Naive thymus-derived CD4-positive, alpha-beta T cell (primary cell): ENCODE data around the gene OGT. TPM values are rescaled to one million over a fixed set of nuclear protein-coding genes. Genes with fewer than 3 reads are reported as not detected.

Source experiments
- ATAC-seq: fragments of 150-1000 bp; cut with Tn5 transposase; 2 replicates; pipeline ENCODE4 v1.10.0; 2021; ENCODE audit warnings: mild to moderate bottlenecking, moderate library complexity
- CTCF ChIA-PET: fragments of 350-600 bp; sonication (Branson Sonifier 250); formaldehyde crosslinking; loops from one replicate; lab custom pipeline; 2021; ENCODE audit warnings: antibody characterized with exemption; lab: Charles Lee
- POLR2A ChIA-PET: fragments of 350-600 bp; sonication (Branson Sonifier 250); formaldehyde crosslinking; loops from one replicate; lab custom pipeline; 2021; ENCODE audit warnings: antibody characterized with exemption, inconsistent platforms; lab: Charles Lee
- DNase-seq, 9 donors: peaks; one replicate each; pipeline versions ENCODE4 v3.0.0 to v3.0.0-alpha.2; 2020 to 2022; ENCODE audit warnings: mixed read lengths in 1 of 9
- H3K27ac ChIP-seq: one replicate; pipeline ENCODE4 v1.7.0; 2013; ENCODE audit warnings: mild to moderate bottlenecking, low read depth, low read length, moderate library complexity
- H3K27me3 ChIP-seq, 2 donors: one replicate each; pipeline ENCODE4 v1.7.0; 2013; ENCODE audit warnings: low read length in 2 of 2, mild to moderate bottlenecking in 2 of 2, moderate library complexity in 2 of 2; ENCODE audit not compliant: control insufficient read depth in 2 of 2, insufficient read depth in 2 of 2
- H3K36me3 ChIP-seq, 3 experiments: 1 replicate in 2 of 3; 2 replicates in 1 of 3; pipeline ENCODE4 v1.7.0; 2013; ENCODE audit warnings: low read length in 3 of 3, mild to moderate bottlenecking in 3 of 3, moderate library complexity in 1 of 3; ENCODE audit not compliant: insufficient read depth in 3 of 3, control insufficient read depth in 2 of 3
- H3K4me1 ChIP-seq, 2 donors: one replicate each; pipeline ENCODE4 v1.7.0; 2013; ENCODE audit warnings: low read length in 2 of 2, mild to moderate bottlenecking in 2 of 2, moderate library complexity in 1 of 2; ENCODE audit not compliant: control insufficient read depth in 2 of 2, insufficient read depth in 2 of 2
- H3K4me3 ChIP-seq: 2 replicates; pipeline ENCODE4 v1.7.0; 2013; ENCODE audit warnings: mild to moderate bottlenecking, low read length
- H3K9me3 ChIP-seq, 3 experiments: 1 replicate in 2 of 3; 2 replicates in 1 of 3; pipeline ENCODE4 v1.7.0; 2013; ENCODE audit warnings: low read length in 3 of 3; ENCODE audit not compliant: control insufficient read depth in 2 of 3
- H3K27ac Mint-ChIP-seq, 9 donors: one replicate each; pipeline ENCODE4 v1.8.0; 2020 to 2022; ENCODE audit warnings: mixed read lengths in 9 of 9, mild to moderate bottlenecking in 8 of 9, moderate library complexity in 5 of 9, inconsistent platforms in 2 of 9
- H3K27me3 Mint-ChIP-seq, 5 donors: one replicate each; pipeline ENCODE4 v1.8.0; 2021 to 2022; ENCODE audit warnings: mixed read lengths in 5 of 5, mild to moderate bottlenecking in 1 of 5
- H3K36me3 Mint-ChIP-seq, 5 donors: one replicate each; pipeline ENCODE4 v1.8.0; 2020 to 2022; ENCODE audit warnings: mixed read lengths in 5 of 5, mild to moderate bottlenecking in 3 of 5, inconsistent platforms in 1 of 5
- H3K4me1 Mint-ChIP-seq, 7 donors: one replicate each; pipeline ENCODE4 v1.8.0; 2020 to 2022; ENCODE audit warnings: mixed read lengths in 7 of 7, mild to moderate bottlenecking in 3 of 7, inconsistent platforms in 1 of 7
- H3K4me3 Mint-ChIP-seq, 10 donors: one replicate each; pipeline ENCODE4 v1.8.0; 2020 to 2022; ENCODE audit warnings: mild to moderate bottlenecking in 10 of 10, mixed read lengths in 10 of 10, moderate library complexity in 6 of 10, inconsistent platforms in 2 of 10
- H3K9me3 Mint-ChIP-seq, 11 donors: one replicate each; pipeline ENCODE4 v1.8.0; 2020 to 2022; ENCODE audit warnings: mixed read lengths in 11 of 11, mild to moderate bottlenecking in 4 of 11, inconsistent platforms in 1 of 11, moderate library complexity in 1 of 11
- intact Hi-C, 2 donors: fragments of 100-400 bp; cut with micrococcal nuclease; formaldehyde crosslinking; loops; one replicate each; pipeline ENCODE4 v1.15.1; 2023
- polyA plus RNA-seq, 2 donors: library from polyadenylated mRNA; unstranded; fragments of 300-500 nt; fragmentation: Illumina TruSeq; gene quantifications; one replicate each; pipeline ENCODE4 v1.2.3, GENCODE V29; 2021
- total RNA-seq, 6 experiments: library from RNA in 5 of 6; stranded (reverse) in 5 of 6; gene quantifications; 1 replicate in 5 of 6; 2 replicates in 1 of 6; pipeline ENCODE4 v1.2.3 and lab custom pipeline; 2021 to 2026

Gene OGT
- total and polyA plus RNA-seq, 7 experiments from 2014 or later, result 30.5 to 520 (median 346) TPM

DNA sequence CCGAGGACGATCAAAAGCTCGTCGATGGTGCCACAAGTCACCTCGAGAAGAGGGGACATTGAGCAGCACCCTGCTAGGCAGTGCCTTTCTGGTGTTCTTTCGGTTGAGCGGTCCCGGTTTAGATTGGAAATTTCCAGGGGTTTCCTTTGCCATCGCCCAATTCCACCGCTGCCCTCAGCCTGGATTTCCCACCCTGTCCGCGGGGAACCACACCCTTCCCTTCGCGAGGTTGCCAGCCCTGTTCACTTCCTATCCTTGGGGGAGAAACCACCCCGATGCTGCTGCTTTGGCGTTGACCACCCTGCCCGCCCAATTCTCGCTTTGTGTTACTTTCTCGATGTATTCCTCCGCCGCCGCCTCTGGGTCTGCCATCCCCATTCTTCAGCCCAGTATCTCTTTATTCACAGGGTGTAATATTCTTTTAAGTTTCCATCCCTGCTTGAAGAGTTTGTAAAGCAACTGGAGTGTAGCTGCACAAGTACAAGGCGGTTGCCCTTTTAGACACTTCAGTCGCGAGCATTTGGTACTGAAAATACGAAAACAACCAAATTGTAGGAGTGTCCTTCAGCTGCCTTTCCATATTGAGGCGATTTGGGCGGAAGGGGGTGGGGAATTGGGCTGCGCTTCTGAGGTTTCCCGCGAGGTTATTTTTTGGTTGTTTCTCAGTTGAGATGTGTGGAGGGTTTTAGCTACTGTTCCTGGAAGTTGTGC, 1.1 kb downstream of the OGT start:
- Mint-ChIP-seq H3K27me3 (no peaks in the 10 kb centered on the region), H3K27ac (peak overlapping the region; percentile 92 to 99 (median 99)), H3K4me3 (peak overlapping the region; percentile 76 to 100 (median 98)), H3K36me3 (peaks cover 0 to 22% (median 11%) of the 10 kb centered on the region in 5 donors), H3K9me3 (peaks cover 0 to 9% (median 0%) of the 10 kb centered on the region in 11 donors), H3K4me1 (peaks cover 4 to 45% (median 40%) of the 10 kb centered on the region in 7 donors)
- Histone ChIP-seq H3K36me3 (peaks cover 0 to 9% (median 5%) of the 10 kb centered on the region in 3 experiments), H3K27me3 (no peaks in the 10 kb centered on the region), H3K9me3 (no peaks in the 10 kb centered on the region), H3K4me1 (peaks cover 12 to 22% of the 10 kb centered on the region in 2 donors), H3K4me3 (peak overlapping the region; percentile 96), H3K27ac (peak overlapping the region; percentile 91)
- ChIA-PET CTCF (interaction anchor here (1.1 kb wide), 2 partner anchors 19 to 20 kb away, joined by 3 to 5 read pairs; no protein-coding TSS in a partner anchor), POLR2A (interaction anchor here (0.6 to 5.1 kb wide), 20 partner anchors 10 to 424 kb away, joined by 3 to 67 read pairs (median 4); partner anchors contain the start of genes IL2RG, MED12, NONO and TAF1)
- ATAC-seq (peak; percentile 26), DNase-seq (peak; percentile 14 to 74 (median 63))
- intact Hi-C loops, result loop anchor here (1.0 to 10.0 kb wide), 11 partner anchors 19 to 422 kb away; partner anchors contain the start of genes IL2RG (in 2 of the 2), CXCR3 (in 1 of the 2), MED12 (in 1 of the 2) and NONO (in 1 of the 2)

DNA sequence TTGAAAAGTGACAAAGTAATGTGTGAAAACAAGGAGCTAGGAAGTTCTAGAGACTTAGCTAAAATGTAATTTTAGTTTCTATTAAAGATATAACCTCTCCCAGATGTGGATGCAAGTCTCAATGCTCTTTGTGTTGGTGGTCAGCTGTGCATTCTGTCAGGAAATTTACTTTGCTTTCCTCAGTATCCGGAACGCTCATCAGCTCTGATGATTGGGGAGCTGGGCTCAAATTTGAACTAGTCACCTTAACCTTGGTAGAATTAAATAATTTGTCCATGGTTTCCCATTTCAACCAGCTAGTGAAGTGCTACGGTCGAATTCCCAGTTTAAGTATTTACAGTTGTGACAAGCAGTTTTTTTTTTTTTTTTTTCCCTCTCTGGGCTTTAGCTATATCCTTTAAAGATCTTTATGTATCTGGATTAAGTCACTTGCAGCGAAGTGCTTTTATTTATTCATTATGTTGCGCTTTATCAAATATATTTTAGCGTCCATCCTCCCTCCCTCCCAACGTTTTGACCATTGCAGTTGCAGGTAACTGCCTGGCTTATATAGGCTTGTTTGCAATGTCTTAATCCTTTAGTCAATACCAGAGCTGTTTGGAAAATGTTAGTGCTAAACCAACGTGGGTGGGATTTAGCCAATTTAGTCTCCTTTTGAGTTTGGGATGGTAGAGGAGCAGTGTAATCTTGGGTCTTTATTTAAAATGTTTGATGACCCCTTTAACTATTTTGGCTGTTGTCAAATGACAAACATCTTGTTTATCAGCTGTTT, 2.1 kb downstream of the OGT start:
- H3K27ac Mint-ChIP-seq, result peak overlapping the region; percentile 92 to 99 (median 99)
- Histone ChIP-seq H3K27ac (peak overlapping the region; percentile 91), H3K4me3 (peak overlapping the region; percentile 96), H3K27me3 (no peaks in the 10 kb centered on the region), H3K36me3 (peaks cover 0 to 13% (median 5%) of the 10 kb centered on the region in 3 experiments), H3K9me3 (no peaks in the 10 kb centered on the region), H3K4me1 (peaks cover 12 to 19% of the 10 kb centered on the region in 2 donors)
- DNase-seq (no peak), ATAC-seq (no peak)
- ChIA-PET POLR2A (interaction anchor here (0.6 to 5.1 kb wide), 13 partner anchors 9 to 425 kb away, joined by 3 to 67 read pairs (median 3); partner anchors contain the start of genes IL2RG, MED12 and TAF1), CTCF (interaction anchor here (1.1 kb wide), 1 partner anchor 21 kb away, joined by 5 read pairs; no protein-coding TSS in a partner anchor)
- H3K9me3 Mint-ChIP-seq, result peaks cover 0 to 4% (median 0%) of the 10 kb centered on the region in 11 donors
- H3K27me3 Mint-ChIP-seq, result no peaks in the 10 kb centered on the region
- intact Hi-C loops, result loop anchor here (1.0 to 10.0 kb wide), 6 partner anchors 37 to 423 kb away; partner anchors contain the start of genes IL2RG (in 2 of the 2), MED12 (in 1 of the 2) and TAF1 (in 1 of the 2)
- H3K36me3 Mint-ChIP-seq, result peaks cover 0 to 26% (median 11%) of the 10 kb centered on the region in 5 donors
- peaks cover 4 to 47% (median 40%) of the 10 kb centered on the region in 7 donors for H3K4me1 Mint-ChIP-seq
- H3K4me3 Mint-ChIP-seq, result peak overlapping the region; percentile 76 to 100 (median 98)

DNA sequence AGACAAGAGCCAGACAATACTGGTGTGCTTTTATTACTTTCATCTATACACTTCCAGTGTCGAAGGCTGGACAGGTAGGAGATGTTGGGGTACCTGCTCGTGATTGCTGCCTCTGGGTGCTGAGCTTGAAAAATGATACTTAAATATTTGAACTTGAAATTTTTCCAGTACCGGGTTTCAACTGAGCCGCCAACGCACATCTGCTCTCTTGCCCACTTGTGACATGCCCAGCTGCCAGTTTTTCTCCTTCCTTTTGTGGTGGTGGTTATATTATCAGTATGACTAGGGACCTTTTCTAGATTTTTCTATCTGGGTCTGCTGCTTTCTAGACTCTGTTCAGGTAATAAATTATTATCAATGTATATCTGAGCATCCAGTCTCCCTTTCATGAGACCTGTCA, 3.4 kb downstream of the OGT start:
- DNase-seq, result no peak
- peaks cover 11 to 16% of the 10 kb centered on the region in 2 donors for H3K4me1 ChIP-seq

DNA sequence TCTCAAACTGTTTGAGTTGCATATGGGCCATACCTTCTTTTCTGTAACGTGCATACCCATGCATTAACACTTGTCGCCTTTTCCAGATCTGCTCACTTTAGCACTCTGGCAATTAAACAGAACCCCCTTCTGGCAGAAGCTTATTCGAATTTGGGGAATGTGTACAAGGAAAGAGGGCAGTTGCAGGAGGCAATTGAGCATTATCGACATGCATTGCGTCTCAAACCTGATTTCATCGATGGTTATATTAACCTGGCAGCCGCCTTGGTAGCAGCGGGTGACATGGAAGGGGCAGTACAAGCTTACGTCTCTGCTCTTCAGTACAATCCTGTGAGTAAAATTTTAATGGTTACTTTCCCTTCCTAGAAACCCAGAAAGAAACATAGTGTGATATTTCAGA, 4.8 kb downstream of the OGT start:
- Histone ChIP-seq H3K27me3 (no peaks in the 10 kb centered on the region), H3K9me3 (no peaks in the 10 kb centered on the region), H3K36me3 (peaks cover 0 to 17% (median 5%) of the 10 kb centered on the region in 3 experiments), H3K4me3 (peak overlapping the region; percentile 37), H3K4me1 (peaks cover 16 to 22% of the 10 kb centered on the region in 2 donors), H3K27ac (peak overlapping the region; percentile 47)
- Mint-ChIP-seq H3K9me3 (peaks cover 0 to 2% (median 0%) of the 10 kb centered on the region in 11 donors), H3K36me3 (peaks cover 0 to 38% (median 12%) of the 10 kb centered on the region in 5 donors), H3K27ac (peak overlapping the region in 3 of 9 donors; percentile 34 to 86 (median 62)), H3K27me3 (no peaks in the 10 kb centered on the region), H3K4me3 (peak overlapping the region; percentile 31 to 100 (median 80)), H3K4me1 (peaks cover 23 to 55% (median 46%) of the 10 kb centered on the region in 7 donors)
- CTCF ChIA-PET, result no interaction called here
- no peak for ATAC-seq
- no peak for DNase-seq
- intact Hi-C loops, result loop anchor here in 1 of 2 donors (5.0 to 10.0 kb wide), 3 partner anchors 35 to 423 kb away; partner anchors contain the start of genes IL2RG and MED12
- POLR2A ChIA-PET, result interaction anchor here (1.1 to 1.3 kb wide), 2 partner anchors 23 to 41 kb away, joined by 3 read pairs; partner anchors contain the start of gene GCNA

More for the DNA sequence above, 3.4 kb downstream of the OGT start:
- intact Hi-C loops, result loop anchor here in 1 of 2 donors (5.0 to 10.0 kb wide), 3 partner anchors 36 to 421 kb away; partner anchors contain the start of genes IL2RG and MED12
- ChIA-PET POLR2A (interaction anchor here (0.6 to 1.2 kb wide), 3 partner anchors 44 to 85 kb away, joined by 3 to 4 read pairs (median 3); no protein-coding TSS in a partner anchor), CTCF (no interaction called here)
- Histone ChIP-seq H3K27ac (peak overlapping the region; percentile 91), H3K4me3 (peak overlapping the region; percentile 96), H3K9me3 (no peaks in the 10 kb centered on the region), H3K27me3 (no peaks in the 10 kb centered on the region), H3K36me3 (peaks cover 0 to 15% (median 5%) of the 10 kb centered on the region in 3 experiments)
- Mint-ChIP-seq H3K4me3 (peak overlapping the region; percentile 76 to 100 (median 98)), H3K9me3 (peaks cover 0 to 4% (median 0%) of the 10 kb centered on the region in 11 donors), H3K27me3 (no peaks in the 10 kb centered on the region), H3K36me3 (peaks cover 0 to 31% (median 12%) of the 10 kb centered on the region in 5 donors), H3K27ac (peak overlapping the region in 8 of 9 donors; percentile 13 to 86 (median 67)), H3K4me1 (peaks cover 8 to 49% (median 37%) of the 10 kb centered on the region in 7 donors)
- ATAC-seq, result no peak

DNA sequence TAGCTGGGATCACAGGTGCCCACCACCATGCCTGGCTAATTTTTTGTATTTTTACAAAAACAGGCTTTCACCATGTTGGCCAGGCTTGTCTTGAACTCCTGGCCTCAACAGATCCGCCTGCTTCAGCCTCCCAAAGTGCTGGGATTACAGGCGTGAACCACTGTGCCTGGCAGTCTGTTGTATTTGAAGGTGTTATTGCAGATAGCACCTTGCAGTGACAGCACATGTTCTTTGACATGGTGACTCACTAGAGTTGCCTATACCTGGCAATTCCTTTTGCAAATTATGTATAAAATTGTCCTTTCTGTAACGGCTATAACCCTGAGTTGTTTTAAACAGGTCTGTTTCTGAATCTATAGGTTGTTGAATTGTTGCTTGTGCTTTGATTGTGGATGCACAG, 7.9 kb downstream of the OGT start:
- no peaks in the 10 kb centered on the region for H3K9me3 Mint-ChIP-seq
- POLR2A ChIA-PET, result interaction anchor here (1.5 kb wide), 1 partner anchor 9 kb away, joined by 3 read pairs; no protein-coding TSS in a partner anchor
- peak overlapping the region; percentile 46 for H3K27ac ChIP-seq

More for the DNA sequence above, 7.9 kb downstream of the OGT start:
- CTCF ChIA-PET, result interaction anchor here (1.0 kb wide), 1 partner anchor 10 kb away, joined by 3 read pairs; no protein-coding TSS in a partner anchor
- H3K36me3 ChIP-seq, result peaks cover 6 to 25% (median 13%) of the 10 kb centered on the region in 3 experiments
- peak overlapping the region; percentile 38 for H3K4me3 ChIP-seq
- intact Hi-C loops, result loop anchor here (1.0 kb wide), 1 partner anchor 8 kb away; no protein-coding TSS in a partner anchor
- no peaks in the 10 kb centered on the region for H3K27me3 ChIP-seq
- Mint-ChIP-seq H3K4me3 (peak overlapping the region; percentile 29 to 98 (median 78)), H3K36me3 (peaks cover 0 to 31% (median 12%) of the 10 kb centered on the region in 5 donors), H3K27ac (peak overlapping the region; percentile 2 to 91 (median 34)), H3K4me1 (peaks cover 28 to 83% (median 72%) of the 10 kb centered on the region in 7 donors), H3K27me3 (no peaks in the 10 kb centered on the region)
- DNase-seq (no peak), ATAC-seq (no peak)
- H3K4me1 ChIP-seq, result peaks cover 27 to 28% of the 10 kb centered on the region in 2 donors
- no peaks in the 10 kb centered on the region for H3K9me3 ChIP-seq
